GM18511 (cell line): ENCODE results near the gene HOXB8.

Source experiments
- ATAC-seq: cut with Tn5 transposase; IDR thresholded peaks from one replicate; pipeline ENCODE4 v1.9.1; 2021; ENCODE audit warnings: mild to moderate bottlenecking, moderate library complexity; ENCODE audit not compliant: unreplicated experiment

The HOXB8 gene

GRCh38 chr17:48586355-48587258, 28.5 kb downstream of the HOXB8 start:
- no peak for ATAC-seq

DNA sequence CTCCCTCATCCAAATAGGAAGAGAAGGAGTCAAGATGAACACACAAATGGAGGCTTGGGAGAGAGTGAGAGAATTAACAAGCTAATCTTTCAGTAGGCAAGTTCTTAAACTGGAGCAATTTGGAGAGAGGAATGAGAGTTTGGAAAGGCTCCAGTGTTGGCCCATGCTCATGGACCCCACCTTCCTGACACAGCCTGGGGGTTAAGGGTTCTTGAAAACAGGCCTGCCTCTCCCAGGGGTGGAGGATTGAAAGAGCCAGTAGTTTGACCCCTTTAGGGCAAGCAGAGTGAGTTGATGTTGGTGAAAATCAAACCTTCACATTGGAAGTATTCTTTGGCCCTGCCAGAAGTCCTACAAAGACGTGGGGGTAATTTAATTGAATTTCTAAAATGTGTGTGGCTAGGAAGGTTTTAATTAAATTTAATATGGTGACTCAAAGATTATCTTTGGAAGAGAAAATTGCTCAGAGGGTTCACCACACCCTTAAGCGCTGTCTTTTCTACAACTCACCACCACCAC, 30.8 kb downstream of the HOXB8 start:
- ATAC-seq: no peak

GRCh38 chr17:48583708-48584222, 31.3 kb downstream of the HOXB8 start:
- ATAC-seq: no peak

DNA sequence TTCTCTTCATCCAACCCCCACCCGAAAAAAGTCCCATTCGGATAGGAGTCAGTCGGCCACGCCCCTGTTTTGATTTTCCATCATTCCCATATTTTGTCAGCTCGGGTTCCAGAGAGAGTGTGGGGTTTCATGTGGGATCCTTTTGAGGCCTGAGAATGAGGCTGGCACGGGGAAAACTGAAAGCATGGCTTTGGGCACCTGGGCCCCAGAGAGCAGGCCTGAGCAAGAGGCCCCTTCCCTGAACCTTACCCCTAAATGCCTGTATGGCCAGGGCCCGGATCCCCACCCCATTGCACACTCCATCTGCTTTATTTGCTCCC, 32.4 kb downstream of the HOXB8 start:
- ATAC-seq: no peak

DNA sequence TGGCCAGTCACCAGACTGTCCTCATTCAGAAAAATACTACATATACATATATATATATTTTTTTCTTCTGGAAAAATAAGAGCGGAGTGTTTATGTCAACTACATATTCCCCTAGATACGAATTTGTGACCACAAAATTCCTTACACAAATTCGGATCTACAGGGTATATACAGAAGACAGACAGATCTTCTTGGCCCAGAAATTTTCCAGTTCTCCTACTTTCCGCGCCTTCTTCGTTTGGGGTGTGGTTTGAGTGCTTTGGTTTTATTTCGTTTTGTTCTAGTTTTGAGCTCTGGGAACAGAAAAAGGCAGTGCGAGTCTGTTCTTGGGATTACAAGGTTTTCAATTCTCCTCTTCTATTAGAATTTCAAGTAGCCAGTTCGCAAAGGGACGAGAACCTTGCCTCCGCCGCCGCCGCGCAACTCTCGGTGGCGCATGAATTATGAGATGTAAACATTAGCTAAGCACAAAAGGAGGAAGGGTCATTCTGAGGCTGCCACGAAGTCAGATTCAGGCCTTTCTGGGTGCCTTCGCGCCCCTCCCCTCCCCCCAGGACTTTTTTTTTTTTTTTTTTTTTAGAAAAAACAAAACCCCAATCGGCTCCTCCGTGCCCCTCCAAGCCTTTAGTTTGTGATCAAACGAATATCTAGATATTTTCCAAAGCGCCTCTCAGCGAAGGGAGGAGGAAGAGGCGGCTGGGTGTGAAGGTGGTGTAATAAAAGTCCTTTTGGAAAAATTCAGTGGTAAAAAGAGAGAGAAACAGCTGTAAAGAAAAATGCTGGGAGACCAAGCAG, 35.1 kb downstream of the HOXB8 start:
- ATAC-seq: no peak

- no peak for ATAC-seq
Measured at GRCh38 chr17:48579471-48579759, 35.7 kb downstream of the HOXB8 start.

DNA sequence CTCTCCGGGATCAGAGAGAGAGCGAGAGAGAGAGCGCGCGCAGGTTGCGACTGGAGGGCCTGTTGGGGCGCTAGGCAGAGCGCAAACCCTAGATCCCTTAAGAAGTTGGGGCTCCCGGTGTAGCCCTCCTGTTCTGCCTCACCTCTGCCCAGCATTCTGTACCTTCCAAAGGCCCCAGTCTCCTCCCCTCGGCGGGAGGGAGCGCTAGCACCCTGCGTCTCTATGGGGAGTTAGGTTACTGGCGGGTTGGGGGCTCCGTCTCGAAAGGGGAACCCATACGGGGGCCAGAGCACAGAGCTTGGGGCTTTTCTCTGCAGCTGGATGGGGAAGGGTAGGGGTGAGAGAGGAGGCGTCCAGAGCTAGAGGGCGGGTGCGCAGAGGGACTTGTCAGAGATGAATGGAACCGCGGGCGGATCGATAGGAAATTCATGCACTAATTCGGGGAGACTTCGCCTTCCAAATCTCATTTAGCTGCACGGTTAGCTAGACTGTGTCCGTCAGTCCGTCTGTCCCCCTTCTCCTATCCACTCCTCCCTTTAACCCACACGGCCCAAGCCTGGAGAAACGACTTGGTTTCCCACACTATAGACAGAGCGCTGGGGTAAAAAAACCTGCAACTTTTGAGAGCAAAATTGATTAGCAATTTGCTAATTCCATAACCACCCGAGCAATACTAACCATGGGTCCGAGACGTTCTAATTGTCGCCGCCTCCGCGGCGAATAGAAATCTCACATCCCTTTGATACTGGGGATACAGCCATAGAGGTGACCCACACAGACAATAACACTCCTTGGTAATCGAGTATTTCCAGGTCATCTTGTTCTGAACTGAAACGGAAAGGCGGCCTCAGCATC, 36.2 kb downstream of the HOXB8 start:
- peak; percentile 43 for ATAC-seq

- peak; percentile 66 for ATAC-seq
Measured at GRCh38 chr17:48577946-48578615, 37.0 kb downstream of the HOXB8 start, which contains the start of gene HOXB4. TSS of gene HOXB4 (minus strand) at chr17:48578350. CDS start at chr17:48578319, 31 bp downstream.

- peak; percentile 8 for ATAC-seq
Measured at GRCh38 chr17:48577330-48577945, 37.7 kb downstream of the HOXB8 start.

- ATAC-seq: no peak
Measured at GRCh38 chr17:48576479-48577309, 38.4 kb downstream of the HOXB8 start.

GRCh38 chr17:48575673-48576478, 39.2 kb downstream of the HOXB8 start:
- ATAC-seq: no peak

DNA sequence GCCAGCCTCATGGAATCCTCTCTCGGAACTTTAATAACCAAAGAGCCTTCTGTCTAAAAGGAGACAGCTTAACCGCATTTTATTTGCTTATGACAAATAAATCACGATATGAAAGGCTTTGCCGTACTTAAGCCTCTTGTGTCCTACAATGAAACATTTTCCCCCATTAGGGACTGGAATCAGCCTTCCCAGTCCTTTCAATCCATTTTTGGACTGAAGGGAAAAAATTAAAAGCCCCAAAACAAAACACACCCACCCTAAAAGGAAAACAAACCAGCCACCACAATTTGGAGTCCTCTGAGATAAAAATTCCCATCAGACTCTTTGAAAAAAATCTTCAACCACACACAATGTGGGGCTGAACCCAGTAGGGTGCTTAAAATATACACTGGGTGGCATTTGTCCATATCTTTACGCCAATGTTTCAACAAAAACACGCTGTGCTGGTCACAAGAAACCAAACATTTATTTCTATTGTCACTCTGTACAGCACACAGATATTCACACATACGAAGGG, 40.0 kb downstream of the HOXB8 start:
- ATAC-seq: no peak

DNA sequence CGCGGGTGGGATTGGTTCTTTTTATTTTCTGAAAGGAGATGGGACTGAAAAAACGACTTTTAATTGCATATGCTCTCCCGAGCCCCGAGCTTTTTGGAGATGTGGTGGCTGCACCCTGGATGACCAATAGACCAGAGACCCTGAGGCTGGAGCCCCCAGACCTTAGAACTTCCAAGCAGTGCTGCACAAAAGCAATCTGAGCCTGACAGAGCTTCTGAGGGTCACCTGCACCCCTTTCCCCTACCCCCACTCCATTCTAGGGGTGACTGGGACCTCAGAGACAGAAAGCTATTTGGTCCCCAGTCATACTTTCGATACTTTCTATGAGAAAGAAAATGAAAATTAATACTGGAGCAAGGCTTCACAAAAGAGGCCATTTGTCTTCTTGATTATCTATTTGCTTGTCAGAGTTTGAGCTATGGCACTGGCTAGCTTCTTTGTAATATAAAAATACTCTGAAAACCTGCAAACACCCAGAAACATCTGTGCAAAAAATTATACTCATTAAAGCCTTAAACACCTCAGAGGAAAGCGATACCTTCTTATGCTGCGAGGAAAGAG, 40.5 kb downstream of the HOXB8 start:
- no peak for ATAC-seq

- no peak for ATAC-seq
Measured at GRCh38 chr17:48571826-48572417, 43.2 kb downstream of the HOXB8 start.

DNA sequence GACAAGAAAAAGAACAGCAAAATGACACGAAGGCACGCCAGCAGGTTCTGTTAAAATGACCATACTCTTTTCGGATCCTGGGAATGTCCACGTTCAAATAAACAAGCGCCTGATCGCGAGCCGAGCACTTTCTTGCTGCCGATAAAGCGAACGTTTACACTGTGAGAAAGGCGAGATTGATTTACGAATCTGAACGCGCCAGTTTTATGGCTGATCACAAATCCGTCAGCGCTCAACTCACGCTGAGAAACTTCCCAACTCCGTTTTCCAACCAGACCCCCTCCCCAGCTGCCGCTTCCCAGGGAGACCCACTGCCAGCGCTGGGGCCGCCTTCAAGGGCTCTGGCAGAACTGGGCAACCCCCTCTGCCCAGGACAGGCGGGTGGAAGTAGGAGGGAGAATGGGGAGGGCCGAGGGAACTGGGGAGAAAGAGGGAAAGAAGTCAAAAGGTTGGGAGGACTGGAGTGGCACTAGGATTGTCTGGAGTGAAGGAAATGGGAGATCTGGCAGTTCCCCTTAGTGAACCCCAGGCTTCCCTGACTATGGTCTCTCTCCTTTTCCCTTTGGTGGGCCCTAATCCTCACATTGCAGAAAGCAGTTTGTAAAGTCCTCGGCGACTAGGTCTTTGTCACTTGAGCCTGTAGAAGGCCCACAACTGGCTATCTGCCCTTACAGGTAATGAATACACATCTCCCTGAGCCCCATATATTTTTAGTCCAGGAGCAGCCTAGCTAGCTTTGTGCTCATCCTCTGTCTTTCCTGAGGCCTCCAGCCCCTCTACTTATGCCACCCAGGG, 43.9 kb downstream of the HOXB8 start:
- no peak for ATAC-seq

DNA sequence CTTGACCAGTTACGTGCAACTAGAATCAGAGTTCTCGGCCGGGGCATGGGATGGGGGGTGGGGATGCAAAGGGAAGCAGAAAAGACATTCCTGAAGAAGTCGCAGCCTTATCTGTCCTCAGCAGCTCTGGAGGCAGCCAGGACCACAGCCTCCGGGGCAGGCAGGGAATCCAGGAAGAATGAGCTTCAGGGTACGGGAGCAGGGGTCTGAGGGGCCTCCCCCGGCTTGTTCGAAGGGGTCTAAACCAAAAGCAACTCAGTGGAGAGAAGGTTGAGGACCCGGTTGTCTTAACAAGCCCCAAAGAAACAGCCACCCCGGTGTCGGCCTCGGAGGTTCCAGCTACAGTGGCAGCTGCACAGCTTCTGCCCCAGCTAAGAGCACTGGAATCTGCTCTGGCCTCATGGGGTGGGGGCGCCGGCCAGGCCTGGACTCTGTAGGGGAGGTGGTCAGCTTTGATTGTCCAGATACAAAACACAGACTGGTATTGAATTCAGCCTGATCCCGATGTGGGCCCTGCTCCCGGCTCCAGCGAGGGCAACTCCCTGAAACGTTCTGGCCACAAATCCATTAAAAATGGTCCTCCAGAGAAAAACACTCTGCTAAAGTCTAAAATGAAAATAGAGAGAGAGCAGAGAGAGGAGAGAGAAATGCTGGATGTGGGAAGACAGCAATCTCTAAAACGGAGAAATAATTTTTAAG, 44.6 kb downstream of the HOXB8 start:
- ATAC-seq: no peak
